AG10803 (cell line): ENCODE data around the gene DACH2.

Source experiments
- DNase-seq: peaks from one replicate; pipeline ENCODE4 v3.0.0; 2010; ENCODE audit warnings: low read depth
- H3K4me3 ChIP-seq: 2 replicates; pipeline ENCODE4 v1.5.1; 2011; ENCODE audit warnings: mild to moderate bottlenecking, low read length, control low read depth
- CTCF ChIP-seq: conservative IDR thresholded peaks from 2 replicates; pipeline ENCODE4 v1.5.1; 2011; ENCODE audit warnings: mild to moderate bottlenecking, low read length, control low read depth, inconsistent platforms

DACH2 gene

GRCh38 chrX:86436116-86436515 is 287.9 kb downstream of the DACH2 start:
- H3K4me3 ChIP-seq: no peak overlapping the region
- DNase-seq: no peak
- TF ChIP-seq CTCF: no peak

- no peak for DNase-seq
- H3K4me3 ChIP-seq: no peak overlapping the region
- TF ChIP-seq CTCF: no peak
Measured at GRCh38 chrX:86455495-86455894, 307.2 kb downstream of the DACH2 start.

- TF ChIP-seq CTCF: no peak
- DNase-seq: no peak
- no peak overlapping the region for H3K4me3 ChIP-seq
Measured at GRCh38 chrX:86460760-86461159, 312.5 kb downstream of the DACH2 start.

- no peak for TF ChIP-seq CTCF
- DNase-seq: no peak
Measured at GRCh38 chrX:86504297-86504696, 356.0 kb downstream of the DACH2 start.

GRCh38 chrX:86507331-86507730 is 359.1 kb downstream of the DACH2 start:
- no peak overlapping the region for H3K4me3 ChIP-seq
- no peak for DNase-seq
- no peak for TF ChIP-seq CTCF

More at GRCh38 chrX:86504297-86504696, 356.0 kb downstream of the DACH2 start:
- no peak overlapping the region for H3K4me3 ChIP-seq

- no peak for TF ChIP-seq CTCF
- no peak overlapping the region for H3K4me3 ChIP-seq
- DNase-seq: no peak
Measured at GRCh38 chrX:86579777-86580176, 431.5 kb downstream of the DACH2 start.

- TF ChIP-seq CTCF: no peak
- no peak overlapping the region for H3K4me3 ChIP-seq
- no peak for DNase-seq
Measured at GRCh38 chrX:86604607-86605006, 456.4 kb downstream of the DACH2 start.
